Testis (tissue), 3 donors: ENCODE results near the gene OR10Z1. TPM values are rescaled to one million over a fixed set of nuclear protein-coding genes. Genes with fewer than 3 reads are reported as not detected.

Experiments
- DNase-seq: peaks from one replicate; pipeline ENCODE4 v3.0.0-alpha.2; 2019
- H3K27ac ChIP-seq, 2 donors: fragments of 200-600 bp; sonication (generic); one replicate each; pipeline ENCODE4 v1.5.1; 2019
- H3K27me3 ChIP-seq: fragments of 200-600 bp; sonication (generic); one replicate; pipeline ENCODE4 v1.5.1; 2019
- H3K36me3 ChIP-seq: fragments of 200-600 bp; sonication (generic); one replicate; pipeline ENCODE4 v1.5.1; 2017; ENCODE audit warnings: low read depth; ENCODE audit errors: missing control alignments
- H3K4me1 ChIP-seq: fragments of 200-600 bp; sonication (generic); one replicate; pipeline ENCODE4 v1.5.1; 2019
- H3K4me3 ChIP-seq, 2 donors: fragments of 200-600 bp; sonication (generic); one replicate each; pipeline ENCODE4 v1.5.1; 2017 to 2019
- H3K9me3 ChIP-seq: fragments of 200-600 bp; sonication (generic); one replicate; pipeline ENCODE4 v1.5.1; 2017
- POLR2A ChIP-seq: fragments of 450-650 bp; IDR thresholded peaks from one replicate; pipeline ENCODE4 v1.6.1; 2017; ENCODE audit warnings: antibody characterized with exemption, mild to moderate bottlenecking, moderate library complexity
- WGBS, 2 donors: methylation state at CpG; one replicate each; pipeline ENCODE4 v1.1.5; 2018; 5-methylcytosine and 5-hydroxymethylcytosine counted together
- intact Hi-C: fragments of 100-400 bp; cut with DNase I; formaldehyde crosslinking; loops from one replicate; pipeline ENCODE4 v1.15.1; 2023; ENCODE audit warnings: low total_unique reads
- polyA plus RNA-seq: library from polyadenylated mRNA; stranded (reverse); fragments of 350-450 nt; fragmentation: Illumina TruSeq; extraction: RNeasy Lipid Tissue Mini Kit (QIAGEN cat#74804); gene quantifications from one replicate; pipeline ENCODE4 v1.2.3, GENCODE V29; 2014; ENCODE audit warnings: low read depth, low replicate concordance; ENCODE audit not compliant: insufficient read depth
- total RNA-seq, 2 donors: library from RNA; depleted of rRNA; stranded (reverse); fragments of >200 nt; gene quantifications; one replicate each; pipeline ENCODE4 v1.2.3, GENCODE V29; 2016
- TF ChIP-seq, protein P1 (sequence below), 3 experiments: fragments of 450-650 bp in 2 of 3; fragments of 200-600 bp in 1 of 3; sonication (generic) in 1 of 3; IDR thresholded peaks; one replicate each; pipeline ENCODE4 v1.5.1; 2016 to 2019; ENCODE audit warnings: antibody characterized with exemption in 3 of 3, mild to moderate bottlenecking in 2 of 3, moderate library complexity in 1 of 3

Gene OR10Z1
- total and polyA plus RNA-seq, 3 donors from 2014 or later: not detected

DNA sequence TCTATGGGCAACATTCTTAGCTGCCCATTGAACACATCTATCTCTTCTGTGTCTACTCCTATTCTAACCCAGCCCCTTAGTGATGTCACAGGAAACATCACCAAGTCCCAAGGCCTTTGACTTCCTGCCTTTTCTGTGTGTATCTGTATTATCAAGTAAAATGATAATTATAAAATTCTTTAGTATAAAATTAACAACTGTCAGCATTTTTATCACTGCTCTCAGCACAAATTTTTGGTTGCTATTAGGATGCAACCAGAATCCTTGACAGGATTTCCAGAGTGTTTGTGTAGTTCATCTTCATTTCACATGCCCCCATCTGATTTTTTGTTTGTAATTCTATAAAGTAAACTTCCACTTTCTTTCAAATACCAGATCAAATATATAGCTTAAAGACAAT lies 33.8 kb downstream of the OR10Z1 start:
- Histone ChIP-seq H3K27me3 (no peaks in the 10 kb centered on the region), H3K9me3 (no peaks in the 10 kb centered on the region), H3K36me3 (no peaks in the 10 kb centered on the region), H3K27ac (no peak overlapping the region), H3K4me1 (no peaks in the 10 kb centered on the region), H3K4me3 (no peak overlapping the region)
- no peak for TF ChIP-seq POLR2A
- TF ChIP-seq, protein P1, sequence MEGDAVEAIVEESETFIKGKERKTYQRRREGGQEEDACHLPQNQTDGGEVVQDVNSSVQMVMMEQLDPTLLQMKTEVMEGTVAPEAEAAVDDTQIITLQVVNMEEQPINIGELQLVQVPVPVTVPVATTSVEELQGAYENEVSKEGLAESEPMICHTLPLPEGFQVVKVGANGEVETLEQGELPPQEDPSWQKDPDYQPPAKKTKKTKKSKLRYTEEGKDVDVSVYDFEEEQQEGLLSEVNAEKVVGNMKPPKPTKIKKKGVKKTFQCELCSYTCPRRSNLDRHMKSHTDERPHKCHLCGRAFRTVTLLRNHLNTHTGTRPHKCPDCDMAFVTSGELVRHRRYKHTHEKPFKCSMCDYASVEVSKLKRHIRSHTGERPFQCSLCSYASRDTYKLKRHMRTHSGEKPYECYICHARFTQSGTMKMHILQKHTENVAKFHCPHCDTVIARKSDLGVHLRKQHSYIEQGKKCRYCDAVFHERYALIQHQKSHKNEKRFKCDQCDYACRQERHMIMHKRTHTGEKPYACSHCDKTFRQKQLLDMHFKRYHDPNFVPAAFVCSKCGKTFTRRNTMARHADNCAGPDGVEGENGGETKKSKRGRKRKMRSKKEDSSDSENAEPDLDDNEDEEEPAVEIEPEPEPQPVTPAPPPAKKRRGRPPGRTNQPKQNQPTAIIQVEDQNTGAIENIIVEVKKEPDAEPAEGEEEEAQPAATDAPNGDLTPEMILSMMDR (IDR thresholded peaks at IDR 0.05): no peak
- intact Hi-C loops: no loop called here
- no peak for DNase-seq

DNA sequence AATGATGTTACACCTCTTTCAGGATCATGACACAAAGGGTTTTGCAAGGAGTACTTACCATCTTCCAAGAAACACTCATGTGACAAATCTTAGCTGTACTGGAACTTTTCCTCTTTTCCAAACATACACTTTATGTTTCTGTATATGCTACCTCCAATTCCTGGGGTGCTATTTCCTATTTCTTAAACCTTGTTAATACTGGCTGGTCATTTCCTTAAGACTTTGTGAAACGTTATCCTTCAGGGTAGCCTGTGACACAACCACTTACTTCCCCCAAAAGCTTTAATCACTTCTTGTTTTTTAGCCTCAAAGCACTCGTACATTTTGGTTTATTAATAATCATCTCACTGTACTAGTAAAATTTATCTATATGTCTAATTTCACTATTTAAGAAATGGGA lies 39.4 kb downstream of the OR10Z1 start:
- Histone ChIP-seq H3K9me3 (no peaks in the 10 kb centered on the region), H3K4me3 (no peak overlapping the region), H3K27ac (no peak overlapping the region), H3K27me3 (no peaks in the 10 kb centered on the region), H3K4me1 (peaks cover 11% of the 10 kb centered on the region), H3K36me3 (no peaks in the 10 kb centered on the region)
- no peak for DNase-seq
- no peak for TF ChIP-seq POLR2A
- TF ChIP-seq, protein P1 (IDR thresholded peaks at IDR 0.05): no peak
- intact Hi-C loops: no loop called here
- 56 to 76% methylated on average over 2 of the region's 2 CpGs for WGBS, 2 donors

DNA sequence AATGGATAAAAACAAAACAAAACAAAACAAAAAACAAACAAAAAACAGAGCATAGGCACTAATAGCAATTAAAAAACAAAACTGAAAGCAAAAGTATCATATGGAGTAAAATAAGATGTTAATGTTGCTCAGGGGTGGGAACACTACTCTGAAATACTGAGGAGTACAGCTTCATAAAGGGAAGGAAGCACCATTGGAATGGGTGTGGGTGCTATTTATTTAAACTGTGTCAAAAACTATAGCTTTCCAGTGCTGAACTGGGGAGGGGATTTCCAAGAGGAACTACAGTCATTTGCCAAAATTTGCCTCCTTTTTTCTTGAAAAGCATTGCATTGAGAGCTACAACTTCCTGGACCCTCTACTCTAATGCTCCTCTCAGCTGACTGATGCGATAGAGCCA lies 41.4 kb downstream of the OR10Z1 start:
- no peak for TF ChIP-seq POLR2A
- TF ChIP-seq, protein P1 (IDR thresholded peaks at IDR 0.05): no peak
- Histone ChIP-seq H3K27me3 (no peaks in the 10 kb centered on the region), H3K36me3 (no peaks in the 10 kb centered on the region), H3K4me1 (peaks cover 11% of the 10 kb centered on the region), H3K27ac (peak overlapping the region; percentile 41 to 53), H3K9me3 (no peaks in the 10 kb centered on the region), H3K4me3 (no peak overlapping the region)
- intact Hi-C loops: no loop called here
- DNase-seq: no peak
- WGBS, 2 donors: 66 to 78% methylated on average over 1 of the region's 1 CpG

DNA sequence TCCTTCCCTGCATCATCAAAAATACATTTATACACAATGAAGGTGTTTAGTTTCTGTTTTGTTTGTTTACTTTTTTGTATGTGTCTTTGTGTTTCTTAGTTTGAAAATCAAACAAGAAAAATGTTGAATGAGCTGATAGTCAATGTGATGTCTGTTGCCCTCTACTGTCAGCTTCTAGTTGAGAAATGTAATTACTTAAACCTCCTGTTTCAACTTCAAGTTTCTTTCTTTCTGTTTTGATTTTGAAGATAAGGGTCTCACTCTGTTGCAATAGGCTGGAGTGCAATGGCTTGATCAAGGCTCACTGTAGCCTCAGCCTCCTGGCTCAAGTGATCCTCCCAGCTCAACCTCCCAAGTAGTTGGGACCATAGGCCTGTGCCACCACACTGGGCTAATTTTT lies 44.0 kb downstream of the OR10Z1 start:
- Histone ChIP-seq H3K4me1 (peaks cover 11% of the 10 kb centered on the region), H3K27ac (no peak overlapping the region), H3K36me3 (no peaks in the 10 kb centered on the region), H3K4me3 (no peak overlapping the region), H3K27me3 (no peaks in the 10 kb centered on the region), H3K9me3 (no peaks in the 10 kb centered on the region)
- intact Hi-C loops: no loop called here
- no peak for DNase-seq
- no peak for TF ChIP-seq POLR2A
- TF ChIP-seq, protein P1 (IDR thresholded peaks at IDR 0.05): no peak

DNA sequence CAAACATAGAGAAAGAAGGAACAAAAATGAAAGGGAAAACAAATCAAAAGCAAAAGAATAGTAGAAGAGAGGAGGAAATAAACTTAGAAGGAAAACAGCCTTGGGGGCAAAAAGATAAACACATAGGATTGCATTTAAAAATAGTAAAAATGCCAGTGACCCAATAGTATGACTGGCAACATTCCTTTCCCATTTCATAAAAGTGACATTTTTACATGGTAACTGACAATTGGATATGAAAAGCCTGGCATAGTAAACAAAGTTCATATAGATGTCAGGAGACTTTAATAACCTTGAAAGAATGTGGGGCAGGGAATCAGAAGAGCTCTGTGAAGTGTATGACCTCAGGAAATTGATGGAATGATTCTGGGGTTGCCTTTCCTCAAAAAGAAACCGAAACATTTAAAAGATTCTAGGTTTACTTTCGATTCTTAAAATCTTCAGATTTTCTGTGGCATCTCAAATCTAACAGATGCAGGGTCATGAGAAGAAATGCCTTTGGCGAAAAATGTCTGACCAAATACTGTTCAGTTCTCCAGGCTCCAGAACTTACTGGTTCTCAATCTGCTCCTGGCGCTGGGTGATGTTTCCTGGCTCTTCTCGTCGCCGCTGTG lies 47.8 kb downstream of the OR10Z1 start:
- Histone ChIP-seq H3K27ac (no peak overlapping the region), H3K9me3 (no peaks in the 10 kb centered on the region), H3K27me3 (no peaks in the 10 kb centered on the region), H3K36me3 (no peaks in the 10 kb centered on the region), H3K4me3 (no peak overlapping the region), H3K4me1 (peaks cover 4% of the 10 kb centered on the region)
- intact Hi-C loops: no loop called here
- 81 to 84% methylated on average over 7 of the region's 7 CpGs for WGBS, 2 donors
- DNase-seq: no peak
- TF ChIP-seq, protein P1 (IDR thresholded peaks at IDR 0.05): no peak
- TF ChIP-seq POLR2A: no peak
